ENCODE measurements around the gene CRYGS.
"Not testable (repeated sequence)": the region's sequence is repeated elsewhere in the genome, so short reads cannot be mapped to it uniquely, and the experiment has no call there.

The CRYGS gene

DNA sequence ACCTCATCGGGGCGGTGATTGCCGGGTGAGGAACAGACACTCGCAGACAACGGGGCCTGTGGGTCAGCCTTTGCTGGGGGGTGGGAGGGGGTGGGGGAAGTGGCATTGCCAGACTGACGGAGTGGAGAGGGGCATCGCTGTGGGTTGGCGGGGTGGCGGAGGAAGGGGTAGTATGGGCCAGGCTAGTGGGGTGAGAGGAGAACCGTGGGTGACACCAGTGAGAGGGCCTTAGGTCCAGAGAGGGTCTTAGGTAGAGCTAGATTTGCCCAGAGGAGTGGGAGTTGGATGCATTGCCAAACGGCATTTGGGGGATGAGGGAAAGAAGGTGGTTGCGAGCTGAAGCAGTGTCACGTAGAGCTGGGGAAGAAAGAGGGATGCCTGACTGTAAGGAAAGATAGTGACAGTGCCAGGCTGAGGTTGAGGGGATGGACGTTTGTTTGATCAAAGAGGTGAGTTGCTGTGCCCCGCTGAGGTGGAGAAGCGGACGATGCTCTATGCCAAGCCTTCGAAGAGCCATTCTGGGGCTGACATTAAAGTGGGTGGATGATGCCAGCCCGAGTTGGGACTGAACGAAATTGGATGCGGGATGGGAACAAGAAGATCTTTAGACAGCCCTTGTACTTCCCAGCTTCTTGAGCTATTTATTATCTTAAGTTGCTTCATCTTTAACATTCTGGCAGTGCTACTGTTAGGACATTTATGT, 26.9 kb upstream of the CRYGS start:
- no peaks in the 10 kb centered on the region for H3K9me3 ChIP-seq (ENCODE audit: control insufficient read depth, low read length)
- peak overlapping the region; percentile 97 for H3K4me3 ChIP-seq (ENCODE audit: low read depth, low read length)
- H3K79me2 ChIP-seq, result peaks cover 16% of the 10 kb centered on the region
- peak overlapping the region; percentile 78 for H3K4me2 ChIP-seq (ENCODE audit: low read length)
- peak overlapping the region; percentile 85 for H3K27ac ChIP-seq
- no peaks in the 10 kb centered on the region for H3K36me3 ChIP-seq (ENCODE audit: control insufficient read depth, insufficient read depth, low read length)
- peaks cover 11% of the 10 kb centered on the region for H3K4me1 ChIP-seq
- TF ChIP-seq, protein P1, sequence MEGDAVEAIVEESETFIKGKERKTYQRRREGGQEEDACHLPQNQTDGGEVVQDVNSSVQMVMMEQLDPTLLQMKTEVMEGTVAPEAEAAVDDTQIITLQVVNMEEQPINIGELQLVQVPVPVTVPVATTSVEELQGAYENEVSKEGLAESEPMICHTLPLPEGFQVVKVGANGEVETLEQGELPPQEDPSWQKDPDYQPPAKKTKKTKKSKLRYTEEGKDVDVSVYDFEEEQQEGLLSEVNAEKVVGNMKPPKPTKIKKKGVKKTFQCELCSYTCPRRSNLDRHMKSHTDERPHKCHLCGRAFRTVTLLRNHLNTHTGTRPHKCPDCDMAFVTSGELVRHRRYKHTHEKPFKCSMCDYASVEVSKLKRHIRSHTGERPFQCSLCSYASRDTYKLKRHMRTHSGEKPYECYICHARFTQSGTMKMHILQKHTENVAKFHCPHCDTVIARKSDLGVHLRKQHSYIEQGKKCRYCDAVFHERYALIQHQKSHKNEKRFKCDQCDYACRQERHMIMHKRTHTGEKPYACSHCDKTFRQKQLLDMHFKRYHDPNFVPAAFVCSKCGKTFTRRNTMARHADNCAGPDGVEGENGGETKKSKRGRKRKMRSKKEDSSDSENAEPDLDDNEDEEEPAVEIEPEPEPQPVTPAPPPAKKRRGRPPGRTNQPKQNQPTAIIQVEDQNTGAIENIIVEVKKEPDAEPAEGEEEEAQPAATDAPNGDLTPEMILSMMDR (IDR thresholded peaks at IDR 0.05), result no peak
- peak overlapping the region; percentile 85 for H3K9ac ChIP-seq
- no peaks in the 10 kb centered on the region for H3K27me3 ChIP-seq (ENCODE audit: control insufficient read depth, insufficient read depth, low read length)
- H2AFZ ChIP-seq, result peak overlapping the region; percentile 99

DNA sequence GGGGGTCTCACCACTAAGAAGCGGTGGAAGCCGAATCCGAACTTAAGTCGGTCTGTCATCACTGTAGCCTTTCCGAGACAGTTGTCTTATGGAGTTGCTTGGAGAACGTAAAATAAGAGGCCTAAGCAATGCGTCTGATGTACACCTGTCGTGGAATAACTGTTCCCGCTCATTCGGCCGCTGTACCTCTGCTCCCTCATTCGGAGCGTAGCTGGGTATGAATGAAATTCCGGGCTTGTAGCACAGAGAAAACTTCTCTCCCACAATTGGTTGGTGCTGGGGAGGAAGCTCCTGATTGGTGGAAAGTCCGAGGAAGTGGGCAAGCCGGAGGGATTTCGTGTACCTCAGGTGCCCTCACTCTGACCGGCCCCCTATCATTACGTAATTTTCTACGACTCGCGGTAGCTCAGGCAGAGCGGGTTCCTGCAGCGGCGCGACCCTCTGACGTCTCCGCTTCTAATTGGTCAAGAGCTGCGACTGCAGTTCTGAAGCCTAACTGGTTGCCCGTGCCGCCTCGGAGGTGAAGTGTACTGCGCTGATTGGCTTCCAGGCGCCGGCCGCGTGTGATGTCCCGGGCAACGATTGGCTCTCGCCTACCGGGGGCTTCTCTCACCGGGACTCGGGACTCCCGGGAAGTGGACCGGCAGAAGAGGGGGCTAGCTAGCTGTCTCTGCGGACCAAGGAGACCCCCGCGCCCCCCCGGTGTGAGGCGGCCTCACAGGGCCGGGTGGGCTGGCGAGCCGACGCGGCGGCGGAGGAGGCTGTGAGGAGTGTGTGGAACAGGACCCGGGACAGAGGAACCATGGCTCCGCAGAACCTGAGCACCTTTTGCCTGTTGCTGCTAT, 26.1 kb upstream of the CRYGS start, which contains the start of gene DNAJB11:
Gene DNAJB11 (plus strand): TSS at position 625 of the 845 bp plus-strand sequence. CDS start 178 bp downstream, at position 803.
- Histone ChIP-seq H3K4me1 (peaks cover 11% of the 10 kb centered on the region), H3K27me3 (ENCODE audit: control insufficient read depth, insufficient read depth, low read length) (no peaks in the 10 kb centered on the region)

DNA sequence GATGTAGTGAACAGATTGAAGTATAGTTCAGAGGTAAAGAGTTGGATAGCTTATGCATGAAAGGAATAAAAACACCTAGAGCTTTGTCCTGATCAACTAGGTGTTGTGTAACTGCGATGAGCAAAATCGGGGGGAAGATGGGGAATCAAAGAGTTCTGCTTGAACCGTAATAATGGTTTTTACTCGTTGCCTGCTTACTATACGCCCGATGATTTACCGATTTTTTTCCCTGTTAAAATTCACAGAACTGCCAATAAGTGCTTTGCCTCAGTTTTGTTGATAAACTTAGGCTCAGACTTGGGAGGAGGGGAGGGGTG, 25.6 kb upstream of the CRYGS start:
- TF ChIP-seq, protein P1 (IDR thresholded peaks at IDR 0.05), result no peak
- peak overlapping the region; percentile 71 for H3K4me2 ChIP-seq (ENCODE audit: low read length)
- H3K4me1 ChIP-seq, result peaks cover 11% of the 10 kb centered on the region
- H3K4me3 ChIP-seq (ENCODE audit: low read depth, low read length), result peak overlapping the region; percentile 97
- H3K27me3 ChIP-seq (ENCODE audit: control insufficient read depth, insufficient read depth, low read length), result no peaks in the 10 kb centered on the region
- H3K36me3 ChIP-seq (ENCODE audit: control insufficient read depth, insufficient read depth, low read length), result no peaks in the 10 kb centered on the region
- peak overlapping the region; percentile 40 for H3K27ac ChIP-seq
- peaks cover 17% of the 10 kb centered on the region for H3K79me2 ChIP-seq
- H3K9ac ChIP-seq, result no peak overlapping the region
- no peaks in the 10 kb centered on the region for H3K9me3 ChIP-seq (ENCODE audit: control insufficient read depth, low read length)
- peak overlapping the region; percentile 60 for H2AFZ ChIP-seq

More for the DNA sequence above, 26.1 kb upstream of the CRYGS start, which contains the start of gene DNAJB11:
- peak within 1 kb of the TSS; percentile 97 for H3K4me3 ChIP-seq (ENCODE audit: low read depth, low read length)
- H3K79me2 ChIP-seq, result peaks cover 17% of the 10 kb centered on the region
- no peaks in the 10 kb centered on the region for H3K36me3 ChIP-seq (ENCODE audit: control insufficient read depth, insufficient read depth, low read length)
- H3K4me2 ChIP-seq (ENCODE audit: low read length), result peak within 1 kb of the TSS; percentile 78
- H3K9ac ChIP-seq, result peak within 1 kb of the TSS; percentile 85
- no peaks in the 10 kb centered on the region for H3K9me3 ChIP-seq (ENCODE audit: control insufficient read depth, low read length)
- peak within 1 kb of the TSS; percentile 99 for H2AFZ ChIP-seq
- TF ChIP-seq, protein P1 (IDR thresholded peaks at IDR 0.05), result no peak
- peak within 1 kb of the TSS; percentile 85 for H3K27ac ChIP-seq

DNA sequence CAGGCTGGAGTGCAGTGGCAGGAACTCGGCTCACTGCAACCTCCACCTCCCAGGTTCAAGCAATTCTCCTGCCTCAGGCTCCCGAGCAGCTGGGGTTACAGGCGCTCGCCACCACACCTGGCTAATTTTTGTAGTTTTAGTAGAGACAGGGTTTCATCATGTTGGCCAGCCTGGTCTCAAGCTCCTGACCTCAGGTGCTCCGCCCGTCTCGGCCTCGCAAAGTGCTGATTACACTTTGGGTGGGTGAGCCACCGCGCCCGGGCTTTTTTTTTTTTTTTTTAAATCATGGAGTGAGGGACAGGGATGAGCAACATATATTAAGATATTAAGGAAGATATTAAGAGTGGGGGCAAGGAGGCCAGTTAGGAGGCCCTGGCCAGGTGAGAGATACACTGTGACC, 25.2 kb upstream of the CRYGS start:
- Histone ChIP-seq H2AFZ (peak overlapping the region; percentile 60), H3K4me2 (ENCODE audit: low read length) (peak overlapping the region; percentile 71), H3K79me2 (peaks cover 17% of the 10 kb centered on the region), H3K4me3 (ENCODE audit: low read depth, low read length) (peak overlapping the region; percentile 97), H3K4me1 (peaks cover 11% of the 10 kb centered on the region)
- H3K9me3 ChIP-seq (ENCODE audit: control insufficient read depth, low read length); H3K27ac ChIP-seq; H3K9ac ChIP-seq; H3K36me3 ChIP-seq (ENCODE audit: control insufficient read depth, insufficient read depth, low read length); H3K27me3 ChIP-seq (ENCODE audit: control insufficient read depth, insufficient read depth, low read length): not testable (repeated sequence)

All from parathyroid adenoma (tissue), 2 donors.